Right lobe of liver (tissue), 4 donors: Measurements from ENCODE around the gene MYLIP.

Experiments
- CTCF ChIP-seq, 4 donors: fragments of 200-600 bp in 3 of 4; fragments of 450-650 bp in 1 of 4; IDR thresholded peaks; one replicate each; pipeline versions ENCODE4 v1.5.1 to v1.8.0; 2016 to 2022; ENCODE audit warnings: antibody characterized with exemption in 4 of 4, mild to moderate bottlenecking in 2 of 4
- POLR2A ChIP-seq: fragments of 450-650 bp; IDR thresholded peaks from one replicate; pipeline ENCODE4 v1.6.1; 2017; ENCODE audit warnings: antibody characterized with exemption, mild to moderate bottlenecking
- donor health status: DM: no; HTN: no; CAD: no.
- donor health status: DM: no; HTN: no; CAD: no.
- donor health status: DM: no; HTN: yes; CAD: no.

- no peak for TF ChIP-seq CTCF (IDR thresholded peaks at IDR 0.05)
- no peak for TF ChIP-seq POLR2A
Measured at GRCh38 chr6:16103722-16104121, 25.2 kb upstream of the MYLIP start.
